D341Med (cell line): Measurements from ENCODE around the gene TSPO.
"Not testable (repeated sequence)": the region's sequence is repeated elsewhere in the genome, so short reads cannot be mapped to it uniquely, and the experiment has no call there.

Experiments
- DNase-seq: peaks from one replicate; pipeline ENCODE4 v3.0.0; 2012; ENCODE audit warnings: low spot score

Gene TSPO

GRCh38 chr22:43131773-43132501 is 19.4 kb upstream of the TSPO start:
- DNase-seq = no peak

DNA sequence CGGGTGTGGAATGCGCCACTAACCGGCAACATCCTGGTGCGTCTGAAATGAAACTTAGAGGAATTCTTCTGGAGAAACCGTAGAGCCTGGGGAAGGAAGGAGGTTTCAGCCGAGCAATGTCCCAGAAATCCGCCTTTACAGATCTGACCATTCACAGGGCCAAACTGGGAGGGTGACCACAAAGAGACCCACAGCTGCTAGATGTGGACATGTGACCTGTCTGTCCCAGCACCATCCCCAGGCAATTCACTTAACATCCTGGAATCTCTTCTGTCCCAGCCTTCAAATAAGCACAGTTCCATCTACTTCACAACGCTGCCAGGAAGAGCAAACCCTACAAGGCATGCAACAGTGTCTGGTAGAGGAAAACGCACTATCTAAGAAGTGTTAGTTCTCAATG is 18.0 kb upstream of the TSPO start:
- no peak for DNase-seq

DNA sequence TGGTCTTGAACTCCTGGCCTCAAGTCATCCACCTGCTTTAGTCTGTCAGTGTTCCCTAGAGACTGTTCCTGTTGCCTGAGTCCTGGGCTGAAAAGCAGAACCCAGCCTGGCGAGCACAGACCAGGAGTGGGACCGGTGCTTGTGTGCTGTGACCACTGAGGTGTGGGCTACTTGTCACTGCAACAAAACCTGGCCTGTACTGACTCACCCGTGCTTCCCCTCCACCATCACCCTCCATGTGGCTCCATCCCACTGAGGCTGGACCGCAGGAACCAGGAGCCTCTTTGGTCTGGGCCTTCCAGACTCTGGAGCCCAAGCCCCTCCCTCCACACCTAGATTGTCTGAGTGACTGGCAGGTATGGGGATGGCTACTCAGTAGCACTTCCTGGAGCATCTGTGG is 16.8 kb upstream of the TSPO start:
- DNase-seq = no peak

GRCh38 chr22:43135565-43135964 is 15.8 kb upstream of the TSPO start:
- no peak for DNase-seq

GRCh38 chr22:43136255-43136654 is 15.1 kb upstream of the TSPO start:
- DNase-seq = peak; percentile 89

DNA sequence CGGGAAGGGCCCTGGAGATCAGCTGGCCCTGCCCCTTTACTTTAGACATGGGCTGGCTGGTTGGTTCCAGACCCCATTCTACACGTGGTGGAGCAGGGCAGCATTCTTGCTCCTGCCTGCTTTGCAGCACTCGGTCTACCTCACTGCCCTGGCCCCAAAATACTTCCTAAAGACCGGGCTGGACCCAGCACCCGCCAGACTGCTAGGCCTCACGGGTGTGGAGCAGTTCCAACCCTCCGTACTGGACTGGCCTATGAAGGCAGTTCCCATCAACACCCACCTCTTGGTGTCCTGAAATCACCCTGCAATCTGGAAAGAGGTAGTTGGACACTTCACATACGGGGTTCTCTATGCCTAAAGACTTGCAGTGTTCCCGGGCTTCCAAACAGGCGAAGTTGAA is 14.6 kb upstream of the TSPO start:
- no peak for DNase-seq

- peak; percentile 94 for DNase-seq
Observed at GRCh38 chr22:43142880-43143562, 8.3 kb upstream of the TSPO start, which contains the start of gene MCAT. Gene MCAT, minus strand, starts transcription at chr22:43143398. Its CDS starts 50 bp downstream, at chr22:43143348.

GRCh38 chr22:43144949-43145348 is 6.4 kb upstream of the TSPO start:
- no peak for DNase-seq

DNA sequence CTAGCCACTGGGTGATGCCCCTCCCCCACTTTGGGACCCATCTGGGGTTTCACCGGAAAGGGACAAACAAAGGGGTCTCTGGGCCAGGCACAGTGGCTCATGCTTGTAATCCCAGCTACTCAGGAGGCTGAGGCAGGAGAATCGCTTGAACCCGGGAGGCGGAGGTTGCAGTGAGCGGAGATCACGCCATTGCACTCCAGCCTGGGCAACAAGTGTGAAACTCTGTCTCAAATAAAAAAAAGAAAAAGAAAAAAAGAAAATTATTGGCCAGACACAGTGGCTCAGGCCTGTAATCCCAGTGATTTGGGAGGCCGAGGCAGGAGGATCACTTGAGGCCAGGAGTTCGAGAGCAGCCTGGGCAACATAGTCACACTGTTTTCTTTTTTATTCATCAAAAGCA is 6.0 kb upstream of the TSPO start:
- not testable (repeated sequence) for DNase-seq

GRCh38 chr22:43146332-43146731 is 5.0 kb upstream of the TSPO start:
- DNase-seq = not testable (repeated sequence)

GRCh38 chr22:43147821-43148220 is 3.5 kb upstream of the TSPO start:
- DNase-seq = no peak

- no peak for DNase-seq
Observed at GRCh38 chr22:43148581-43148980, 2.8 kb upstream of the TSPO start.

GRCh38 chr22:43150731-43151206 is 590 bp upstream of the TSPO start:
- no peak for DNase-seq

DNA sequence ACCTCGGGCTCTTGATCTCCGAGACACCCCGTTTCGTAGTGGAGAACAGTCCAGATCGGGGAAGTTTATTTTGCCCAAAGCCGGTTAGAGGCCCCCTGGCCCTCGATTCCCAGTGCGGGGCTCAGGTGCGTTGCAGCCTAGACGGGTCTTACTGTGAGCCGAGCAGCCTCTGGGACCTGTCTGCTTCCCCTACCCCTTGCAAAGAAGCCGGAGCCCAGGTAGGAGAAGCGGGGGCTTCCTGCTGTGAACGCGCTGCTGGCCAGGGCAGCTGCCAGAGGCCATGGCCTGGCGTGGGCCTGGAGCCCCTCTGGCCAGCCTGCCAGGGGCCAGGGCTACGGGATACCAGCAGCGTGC is 621 bp downstream of the TSPO start:
- no peak for DNase-seq

DNA sequence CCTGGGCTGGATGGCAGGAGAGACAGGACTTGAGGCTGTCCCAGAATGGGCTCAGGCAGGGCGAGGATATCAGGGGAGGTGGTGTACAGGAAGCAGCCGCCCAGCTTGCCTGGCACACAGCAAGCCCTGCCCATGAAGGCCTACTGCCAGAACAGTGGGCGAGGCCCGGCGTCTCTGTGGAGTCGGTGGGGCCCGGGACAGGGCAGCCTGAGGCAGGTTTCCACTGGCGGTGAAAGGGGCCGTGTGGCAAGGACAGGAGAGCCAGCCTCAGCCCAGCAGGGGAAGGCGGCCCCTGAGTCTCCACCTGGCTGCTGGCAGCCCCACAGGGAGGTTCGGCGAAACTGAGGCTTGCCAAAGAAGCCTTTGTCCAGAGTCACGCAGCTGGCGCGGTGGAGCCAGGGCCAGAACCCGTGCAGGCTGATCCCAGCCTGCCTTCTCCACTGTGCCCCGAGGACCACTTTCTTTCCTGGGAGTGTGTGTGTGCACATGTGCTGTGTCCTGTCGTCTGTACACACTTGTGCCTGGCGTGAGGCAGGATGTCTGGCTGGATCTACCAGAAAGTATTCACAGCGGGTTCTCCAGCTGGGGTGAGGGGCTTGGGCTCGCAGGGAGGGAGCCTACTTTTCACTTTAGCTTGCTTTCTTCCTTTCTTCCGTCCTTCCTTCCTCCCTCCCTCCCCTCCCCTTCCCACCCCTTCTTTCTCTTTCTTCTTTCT is 1.2 kb downstream of the TSPO start:
- DNase-seq = peak; percentile 73

GRCh38 chr22:43153899-43154298 is 2.5 kb downstream of the TSPO start:
- no peak for DNase-seq

GRCh38 chr22:43154887-43155536 is 3.7 kb downstream of the TSPO start:
- no peak for DNase-seq

- no peak for DNase-seq
Observed at GRCh38 chr22:43155789-43156188, 4.4 kb downstream of the TSPO start.

DNA sequence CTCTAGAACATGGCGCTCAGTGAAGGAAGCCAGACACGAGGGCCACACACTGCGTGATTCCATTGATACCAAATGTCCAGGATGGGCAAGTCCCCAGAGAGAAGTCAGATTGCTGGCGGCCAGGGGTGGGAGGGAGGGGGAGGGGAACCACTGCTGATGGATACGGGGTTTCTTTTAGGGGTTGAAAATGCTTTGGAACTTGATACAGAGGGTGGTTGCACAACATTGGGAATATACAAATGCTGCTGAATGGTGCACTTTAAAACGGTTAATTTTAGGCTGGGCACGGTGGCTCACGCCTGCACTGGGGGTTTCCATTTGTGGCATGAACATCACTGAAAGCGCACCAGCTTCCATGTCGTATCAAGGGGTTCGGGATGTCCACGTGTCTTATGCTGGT is 5.1 kb downstream of the TSPO start:
- DNase-seq = no peak

- no peak for DNase-seq
Observed at GRCh38 chr22:43157874-43158546, 6.7 kb downstream of the TSPO start.

GRCh38 chr22:43158778-43159483 is 7.6 kb downstream of the TSPO start:
- DNase-seq = no peak
